AG04450 (cell line): ENCODE measurements around the gene DEFB125. TPM values are rescaled to one million over a fixed set of nuclear protein-coding genes. Genes with fewer than 3 reads are reported as not detected.

Experiments used
- CTCF ChIA-PET: fragments of 300-600, 350-600 bp; formaldehyde crosslinking; extraction: SDS; loops from one replicate; lab custom pipeline; 2022; ENCODE audit warnings: antibody characterized with exemption, inconsistent platforms; lab: Charles Lee
- POLR2A ChIA-PET: fragments of 350-600 bp; formaldehyde crosslinking; extraction: SDS; loops from one replicate; lab custom pipeline; 2021; ENCODE audit warnings: antibody characterized with exemption, inconsistent platforms; lab: Yijun Ruan, JAX
- DNase-seq: peaks from one replicate; pipeline ENCODE4 v3.0.0-alpha.2; 2011; ENCODE audit warnings: low read depth, low spot score
- H3K27ac ChIP-seq: one replicate; pipeline ENCODE4 v1.5.1; 2012; ENCODE audit warnings: low read depth, low read length, control low read depth
- H3K27me3 ChIP-seq: one replicate; pipeline ENCODE4 v1.6.0; 2012; ENCODE audit warnings: low read length; ENCODE audit not compliant: control insufficient read depth, insufficient read depth
- H3K4me3 ChIP-seq: 2 replicates; pipeline ENCODE4 v1.5.1; 2011; ENCODE audit warnings: mild to moderate bottlenecking, low read depth, low read length, control low read depth
- H3K9me3 ChIP-seq: 2 replicates; pipeline ENCODE4 v1.5.1; 2012; ENCODE audit warnings: low read length; ENCODE audit not compliant: control insufficient read depth, insufficient read depth
- CTCF ChIP-seq: IDR thresholded peaks from 2 replicates; pipeline ENCODE4 v1.5.1; 2011; ENCODE audit warnings: low read depth, low read length, control low read depth, inconsistent platforms
- polyA plus RNA-seq: library from polyadenylated mRNA; depleted of rRNA; stranded (reverse); fragments of >200 nt; gene quantifications from 2 replicates; pipeline ENCODE4 v1.2.3, GENCODE V29; 2011; rRNA removed

The DEFB125 gene
- polyA plus RNA-seq, 1 experiment: not detected

GRCh38 chr20:145877-146276, 58.4 kb downstream of the DEFB125 start:
- Histone ChIP-seq H3K4me3 (no peak overlapping the region), H3K27ac (no peak overlapping the region), H3K27me3 (peaks cover 2% of the 10 kb centered on the region), H3K9me3 (no peaks in the 10 kb centered on the region)
- DNase-seq: no peak
- no peak for TF ChIP-seq CTCF
- ChIA-PET CTCF (no interaction called here), POLR2A (no interaction called here)

Other genes with a start within 250 kb of the DEFB125 start
- not detected in 2 replicates for gene DEFB126, start 54.9 kb downstream of the DEFB125 start, polyA plus RNA-seq
- not detected in 2 replicates for gene DEFB127, start 69.8 kb downstream of the DEFB125 start, polyA plus RNA-seq
- not detected in 2 replicates for gene DEFB128, start 102.0 kb downstream of the DEFB125 start, polyA plus RNA-seq
- gene DEFB129, start 139.6 kb downstream of the DEFB125 start, polyA plus RNA-seq: not detected in 2 replicates
- gene DEFB132, start 170.1 kb downstream of the DEFB125 start, polyA plus RNA-seq: not detected in 2 replicates
- 12.9 and 13.7 TPM in 2 replicates for gene C20orf96, start 203.1 kb downstream of the DEFB125 start, polyA plus RNA-seq
- 14.0 and 15.4 TPM in 2 replicates for gene ZCCHC3, start 209.9 kb downstream of the DEFB125 start, polyA plus RNA-seq
- gene SOX12, start 237.9 kb downstream of the DEFB125 start, polyA plus RNA-seq: 3.8 and 4.6 TPM in 2 replicates